GM23338 (cell line): ENCODE results near the gene SORCS2. TPM values are rescaled to one million over a fixed set of nuclear protein-coding genes. Genes with fewer than 3 reads are reported as not detected.

Source experiments
- ATAC-seq: fragments of 200-7000 bp; cut with Tn5 transposase; 3 replicates; pipeline ENCODE4 v1.9.1; 2020
- DNase-seq: peaks from one replicate; pipeline ENCODE4 v3.0.0-alpha.2; 2015; ENCODE audit warnings: low spot score
- H2AFZ ChIP-seq: fragments of 200-600 bp; sonication (generic); 2 replicates; pipeline ENCODE4 v1.8.0; 2016; ENCODE audit warnings: antibody characterized with exemption, mild to moderate bottlenecking, moderate library complexity
- H3F3A ChIP-seq: fragments of 200-600 bp; sonication (generic); replicated peaks from 2 replicates; pipeline ENCODE4 v1.8.0; 2017; ENCODE audit warnings: antibody characterized with exemption, mixed run types, low read depth
- H3K27ac ChIP-seq: fragments of 200-600 bp; sonication (generic); 2 replicates; pipeline ENCODE4 v1.6.1; 2016; ENCODE audit warnings: low read depth
- H3K27me3 ChIP-seq: fragments of 200-600 bp; sonication (generic); 2 replicates; pipeline ENCODE4 v1.8.0; 2016; ENCODE audit warnings: mild to moderate bottlenecking, mixed run types, moderate library complexity; ENCODE audit not compliant: insufficient read depth
- H3K36me3 ChIP-seq: fragments of 200-600 bp; sonication (generic); 2 replicates; pipeline ENCODE4 v1.8.0; 2016; ENCODE audit warnings: mild to moderate bottlenecking; ENCODE audit not compliant: insufficient read depth
- H3K4me1 ChIP-seq: fragments of 200-600 bp; sonication (generic); 2 replicates; pipeline ENCODE4 v1.8.0; 2016; ENCODE audit warnings: mild to moderate bottlenecking, moderate library complexity; ENCODE audit not compliant: insufficient read depth
- H3K4me2 ChIP-seq: fragments of 200-600 bp; sonication (generic); 2 replicates; pipeline ENCODE4 v1.7.1; 2017; ENCODE audit warnings: mixed run types
- H3K4me3 ChIP-seq: fragments of 200-600 bp; sonication (generic); 2 replicates; pipeline ENCODE4 v1.6.1; 2016; ENCODE audit warnings: mixed run types
- H3K79me2 ChIP-seq: fragments of 200-600 bp; sonication (generic); replicated peaks from 2 replicates; pipeline ENCODE4 v1.8.0; 2017; ENCODE audit warnings: mild to moderate bottlenecking; ENCODE audit not compliant: insufficient read depth
- H3K9me2 ChIP-seq: fragments of 200-600 bp; sonication (generic); 2 replicates; pipeline ENCODE4 v1.8.0; 2017; ENCODE audit not compliant: insufficient read depth
- H4K20me1 ChIP-seq: fragments of 200-600 bp; sonication (generic); replicated peaks from 2 replicates; pipeline ENCODE4 v1.8.0; 2017; ENCODE audit warnings: mild to moderate bottlenecking; ENCODE audit not compliant: insufficient read depth
- H3K27ac Mint-ChIP-seq: 2 replicates; pipeline ENCODE4 v1.8.0; 2020; ENCODE audit warnings: inconsistent platforms, mild to moderate bottlenecking, moderate library complexity, mixed read lengths
- H3K27me3 Mint-ChIP-seq: 3 replicates; pipeline ENCODE4 v1.8.0; 2022; ENCODE audit warnings: low read depth, mild to moderate bottlenecking, moderate library complexity, mixed read lengths, inconsistent platforms; ENCODE audit not compliant: insufficient read depth, poor library complexity
- H3K36me3 Mint-ChIP-seq: 3 replicates; pipeline ENCODE4 v1.8.0; 2021; ENCODE audit warnings: low read depth, mild to moderate bottlenecking, inconsistent platforms, moderate library complexity, mixed read lengths
- H3K4me1 Mint-ChIP-seq: 3 replicates; pipeline ENCODE4 v1.8.0; 2020; ENCODE audit warnings: mild to moderate bottlenecking, inconsistent platforms, mixed read lengths
- H3K4me3 Mint-ChIP-seq: 3 replicates; pipeline ENCODE4 v1.8.0; 2021; ENCODE audit warnings: moderate library complexity, mild to moderate bottlenecking, inconsistent platforms, mixed read lengths
- H3K9me3 Mint-ChIP-seq: 3 replicates; pipeline ENCODE4 v1.8.0; 2020; ENCODE audit warnings: moderate library complexity, mild to moderate bottlenecking, inconsistent platforms, mixed read lengths
- CTCF ChIP-seq, 2 experiments: fragments of 200-600 bp in 1 of 2; sonication (generic) in 1 of 2; conservative IDR thresholded peaks; 2 replicates each; pipeline versions ENCODE4 v1.5.1 to v1.6.1; 2016 to 2017; ENCODE audit warnings: antibody characterized with exemption in 2 of 2, low read depth in 2 of 2, mild to moderate bottlenecking in 2 of 2, moderate library complexity in 1 of 2
- EZH2 ChIP-seq: fragments of 200-600 bp; sonication (generic); IDR thresholded peaks from one replicate; pipeline ENCODE4 v1.8.0; 2017; ENCODE audit warnings: antibody characterized with exemption, mild to moderate bottlenecking, low read depth; ENCODE audit not compliant: unreplicated experiment
- EZH2phosphoT487 ChIP-seq: fragments of 200-600 bp; sonication (generic); IDR thresholded peaks from one replicate; pipeline ENCODE4 v1.8.1; 2018; ENCODE audit warnings: antibody characterized with exemption; ENCODE audit not compliant: unreplicated experiment
- JUNB ChIP-seq: IDR thresholded peaks from one replicate; pipeline ENCODE4 v1.6.1; 2016; ENCODE audit warnings: antibody characterized with exemption; ENCODE audit not compliant: unreplicated experiment
- NANOG ChIP-seq: IDR thresholded peaks from 2 replicates; pipeline ENCODE4 v1.6.1; 2016; ENCODE audit warnings: antibody characterized with exemption, borderline replicate concordance
- POLR2AphosphoS5 ChIP-seq: IDR thresholded peaks from 2 replicates; pipeline ENCODE4 v1.6.1; 2016; ENCODE audit warnings: antibody characterized with exemption, low read depth
- REST ChIP-seq: IDR thresholded peaks from one replicate; pipeline ENCODE4 v1.6.1; 2018; ENCODE audit warnings: antibody characterized with exemption; ENCODE audit not compliant: unreplicated experiment
- ZNF114 ChIP-seq: fragments of 250-450 bp; sonication (Bioruptor Pico); IDR thresholded peaks from 2 replicates; pipeline ENCODE4 v1.5.0; 2020; ENCODE audit warnings: mild to moderate bottlenecking, moderate library complexity
- ZNF331 ChIP-seq: fragments of 250-450 bp; sonication (Bioruptor Pico); IDR thresholded peaks from 2 replicates; pipeline ENCODE4 v1.5.0; 2020; ENCODE audit warnings: low read depth, mild to moderate bottlenecking, moderate library complexity
- polyA plus RNA-seq: library from polyadenylated mRNA; unstranded; fragments of >200 nt; fragmentation: Nextera tagmentation; extraction: Ambion mirVana; gene quantifications from 2 replicates; pipeline ENCODE4 v1.2.1, GENCODE V29; 2016
- total RNA-seq: library from RNA; depleted of rRNA; stranded (reverse); fragments of >200 nt; shearing (Covaris generic); gene quantifications from 2 replicates; pipeline ENCODE4 v1.2.3, GENCODE V29; 2014
- TF ChIP-seq, protein P1 (sequence below): IDR thresholded peaks from 2 replicates; pipeline ENCODE4 v1.6.1; 2016; ENCODE audit warnings: antibody characterized with exemption

Gene SORCS2
- total and polyA plus RNA-seq, 2 experiments from 2014 or later = 0.47 to 2.4 TPM

DNA sequence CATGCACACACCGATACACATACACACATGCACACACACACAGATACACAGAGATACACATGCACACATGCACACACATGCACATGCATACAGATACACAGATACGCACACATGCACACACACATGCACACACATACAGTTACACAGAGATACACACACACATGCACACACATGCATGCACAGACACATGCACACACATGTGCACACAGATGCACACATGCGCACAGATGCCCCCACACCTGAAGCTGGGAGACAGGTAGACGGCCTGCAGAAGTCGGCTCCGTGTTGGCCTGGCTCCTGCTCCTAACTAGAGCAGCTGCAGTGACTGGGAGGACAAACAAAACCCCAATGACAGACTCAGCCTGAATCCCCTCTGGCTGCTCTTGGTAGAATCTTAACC lies 195.6 kb downstream of the SORCS2 start:
- Histone ChIP-seq H3F3A (0 out of 2 replicates have a peak, but pooled peaks cover 4% of the 10 kb centered on the region), H3K4me1 (no peaks in the 10 kb centered on the region), H2AFZ (no peak overlapping the region), H3K36me3 (no peaks in the 10 kb centered on the region), H3K27ac (no peak overlapping the region), H3K9me2 (no peaks in the 10 kb centered on the region), H3K79me2 (no peaks in the 10 kb centered on the region), H3K27me3 (no peaks in the 10 kb centered on the region), H4K20me1 (no peaks in the 10 kb centered on the region), H3K4me2 (no peak overlapping the region), H3K4me3 (no peak overlapping the region)
- Mint-ChIP-seq H3K27ac (no peak overlapping the region; the same call in 1 of the 2 replicates), H3K9me3 (no peaks in the 10 kb centered on the region), H3K27me3 (peaks cover 8% of the 10 kb centered on the region), H3K4me3 (no peak overlapping the region), H3K4me1 (peaks cover 3% of the 10 kb centered on the region; the same call in 2 of the 3 replicates), H3K36me3 (no peaks in the 10 kb centered on the region)
- TF ChIP-seq EZH2 (no peak), POLR2AphosphoS5 (no peak), NANOG (no peak), CTCF (conservative IDR thresholded peaks at IDR 0.05; ENCODE audit: low read depth in 2 of 2) (no peak), EZH2phosphoT487 (no peak), ZNF114 (CRISPR knock-in tag) (no peak), JUNB (no peak)
- TF ChIP-seq, protein P1, sequence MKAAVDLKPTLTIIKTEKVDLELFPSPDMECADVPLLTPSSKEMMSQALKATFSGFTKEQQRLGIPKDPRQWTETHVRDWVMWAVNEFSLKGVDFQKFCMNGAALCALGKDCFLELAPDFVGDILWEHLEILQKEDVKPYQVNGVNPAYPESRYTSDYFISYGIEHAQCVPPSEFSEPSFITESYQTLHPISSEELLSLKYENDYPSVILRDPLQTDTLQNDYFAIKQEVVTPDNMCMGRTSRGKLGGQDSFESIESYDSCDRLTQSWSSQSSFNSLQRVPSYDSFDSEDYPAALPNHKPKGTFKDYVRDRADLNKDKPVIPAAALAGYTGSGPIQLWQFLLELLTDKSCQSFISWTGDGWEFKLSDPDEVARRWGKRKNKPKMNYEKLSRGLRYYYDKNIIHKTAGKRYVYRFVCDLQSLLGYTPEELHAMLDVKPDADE = no peak
- ATAC-seq = no peak
- DNase-seq = no peak

DNA sequence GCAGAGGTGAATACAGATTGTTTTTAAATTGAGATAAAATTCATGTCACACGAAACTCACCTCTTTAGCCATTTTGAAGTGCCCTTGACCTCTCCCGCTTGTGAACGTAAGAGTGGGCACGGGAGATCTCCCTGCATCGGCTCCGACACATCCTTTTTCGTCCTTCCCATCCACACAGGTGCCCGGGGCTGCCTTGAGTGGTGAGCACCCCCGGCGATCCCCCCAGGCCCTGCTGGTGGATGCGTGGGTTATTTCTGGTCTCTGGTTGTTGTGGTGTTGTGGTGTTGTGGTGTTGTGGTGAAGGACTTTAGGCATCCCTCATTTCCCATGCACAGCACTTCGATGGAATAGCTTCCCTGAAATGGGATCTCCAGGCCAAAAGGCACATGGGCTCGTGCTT lies 196.3 kb downstream of the SORCS2 start:
- Histone ChIP-seq H3K79me2 (no peaks in the 10 kb centered on the region), H3K4me3 (no peak overlapping the region), H4K20me1 (no peaks in the 10 kb centered on the region), H2AFZ (no peak overlapping the region), H3K4me1 (no peaks in the 10 kb centered on the region), H3K9me2 (no peaks in the 10 kb centered on the region), H3K36me3 (no peaks in the 10 kb centered on the region), H3F3A (0 out of 2 replicates have a peak, but pooled peaks cover 4% of the 10 kb centered on the region), H3K27ac (no peak overlapping the region), H3K4me2 (no peak overlapping the region), H3K27me3 (no peaks in the 10 kb centered on the region)
- no peaks in the 10 kb centered on the region for H3K36me3 Mint-ChIP-seq
- H3K4me3 Mint-ChIP-seq = no peak overlapping the region
- ATAC-seq (no peak), DNase-seq (no peak)
- peaks cover 10% of the 10 kb centered on the region for H3K27me3 Mint-ChIP-seq
- H3K9me3 Mint-ChIP-seq = no peaks in the 10 kb centered on the region
- H3K27ac Mint-ChIP-seq = no peak overlapping the region
- peaks cover 3% of the 10 kb centered on the region; the same call in 2 of the 3 replicates for H3K4me1 Mint-ChIP-seq
- no peak for TF ChIP-seq EZH2phosphoT487
- no peak for TF ChIP-seq ZNF331 (CRISPR knock-in tag)
- no peak for TF ChIP-seq REST
